K562 (cell line): ENCODE data around the gene TASP1. TPM values are rescaled to one million over a fixed set of nuclear protein-coding genes. Genes with fewer than 3 reads are reported as not detected.

Experiments used
- ATAC-seq: fragments of 200-7000 bp; cut with Tn5 transposase; 3 replicates; pipeline ENCODE4 v1.9.1; 2020; ENCODE audit warnings: moderate library complexity
- BruUV-seq: library from RNA; stranded (reverse); fragments of 400-500 nt; replicated peaks from 2 replicates; lab custom pipeline; 2021; lab: Mats Ljungman, UMichigan
- CTCF ChIA-PET: fragments of 300-600 bp; formaldehyde crosslinking; extraction: SDS; loops from one replicate; lab custom pipeline; 2021; ENCODE audit warnings: low intra/inter-chr PET ratio; lab: Yijun Ruan, JAX
- POLR2A ChIA-PET: fragments of 300-600, 350-650 bp; sonication (Branson Sonifier 250); formaldehyde crosslinking; extraction: SDS; loops from one replicate; lab custom pipeline; 2021; ENCODE audit warnings: antibody characterized with exemption, inconsistent platforms; lab: Yijun Ruan, JAX
- DNase-seq, 4 experiments: peaks; one replicate each; pipeline versions ENCODE4 v3.0.0 to v3.0.0-alpha.2; 2011 to 2018; ENCODE audit warnings: low spot score in 3 of 4, mixed read lengths in 3 of 4; ENCODE audit errors: extremely low read depth in 1 of 4
- FAIRE-seq: peaks from 2 replicates; lab custom pipeline; 2011; peaks lifted over from hg19 to GRCh38; lab: Jason Lieb, UNC
- H2AFZ ChIP-seq: 2 replicates; pipeline ENCODE4 v1.6.0; 2011; ENCODE audit warnings: low read depth, low read length, control low read depth, inconsistent platforms
- H3K27ac ChIP-seq: fragments of 200-600 bp; 3 replicates; pipeline ENCODE4 v1.8.0; 2011; ENCODE audit warnings: low read depth, mild to moderate bottlenecking, control low read depth, inconsistent platforms, low read length, moderate library complexity, mixed read lengths; ENCODE audit errors: extremely low read depth
- H3K27me3 ChIP-seq, 2 experiments: fragments of 300-600 bp in 1 of 2; 2 replicates in 1 of 2; 3 replicates in 1 of 2; pipeline versions ENCODE4 v1.6.0 to v1.8.0; 2011; ENCODE audit warnings: inconsistent platforms in 2 of 2, low read length in 2 of 2, mild to moderate bottlenecking in 1 of 2, mixed read lengths in 1 of 2, moderate library complexity in 1 of 2; ENCODE audit not compliant: control insufficient read depth in 2 of 2, insufficient read depth in 2 of 2
- H3K36me3 ChIP-seq: fragments of 300-600 bp; 3 replicates; pipeline ENCODE4 v1.8.0; 2011; ENCODE audit warnings: mild to moderate bottlenecking, low read length, inconsistent platforms; ENCODE audit not compliant: control insufficient read depth, insufficient read depth
- H3K4me1 ChIP-seq, 2 experiments: fragments of 200-600 bp in 1 of 2; replicated peaks in 1 of 2; 2 replicates in 1 of 2; 3 replicates in 1 of 2; pipeline versions ENCODE4 v1.5.1 to v1.8.0; 2011; ENCODE audit warnings: inconsistent platforms in 2 of 2, low read length in 2 of 2, mild to moderate bottlenecking in 1 of 2, mixed read lengths in 1 of 2, moderate library complexity in 1 of 2; ENCODE audit not compliant: control insufficient read depth in 2 of 2, insufficient read depth in 2 of 2
- H3K4me2 ChIP-seq: 2 replicates; pipeline ENCODE4 v1.6.1; 2011; ENCODE audit warnings: low read length, control low read depth, inconsistent platforms, mixed read lengths; ENCODE audit not compliant: insufficient read depth
- H3K4me3 ChIP-seq: fragments of 200-600 bp; sonication (generic), shearing (Covaris generic); 2 replicates; pipeline ENCODE4 v1.5.1; 2016; ENCODE audit warnings: control low read depth, inconsistent platforms
- H3K79me2 ChIP-seq: fragments of 200-600 bp; 3 replicates; pipeline ENCODE4 v1.8.0; 2011; ENCODE audit warnings: low read length, inconsistent platforms; ENCODE audit not compliant: control insufficient read depth, insufficient read depth
- H3K9ac ChIP-seq, 2 experiments: 2 replicates each; pipeline versions ENCODE4 v1.6.0 to v1.6.1; 2011; ENCODE audit warnings: low read depth in 2 of 2, low read length in 2 of 2, control low read depth in 1 of 2, inconsistent platforms in 1 of 2, mild to moderate bottlenecking in 1 of 2, mixed read lengths in 1 of 2; ENCODE audit not compliant: insufficient read depth in 1 of 2
- H3K9me1 ChIP-seq: one replicate; pipeline ENCODE4 v1.6.0; 2011; ENCODE audit warnings: inconsistent platforms, mild to moderate bottlenecking, low read length, moderate library complexity; ENCODE audit not compliant: control insufficient read depth, insufficient read depth
- H3K9me3 ChIP-seq: replicated peaks from 2 replicates; pipeline ENCODE4 v1.5.1; 2011; ENCODE audit warnings: low read depth, low read length, inconsistent platforms; ENCODE audit not compliant: control insufficient read depth, insufficient read depth
- H4K20me1 ChIP-seq: replicated peaks from 2 replicates; pipeline ENCODE4 v1.6.1; 2011; ENCODE audit warnings: low read length, inconsistent platforms, mixed read lengths; ENCODE audit not compliant: control insufficient read depth, insufficient read depth
- BRD9 ChIP-seq: fragments of 450-650 bp; IDR thresholded peaks from 2 replicates; pipeline ENCODE4 v1.6.1; 2018; ENCODE audit warnings: low read depth; ENCODE audit not compliant: partially characterized antibody
- CBFA2T3 ChIP-seq: fragments of 450-650 bp; IDR thresholded peaks from 2 replicates; pipeline ENCODE4 v1.6.1; 2017
- EHMT2 ChIP-seq: fragments of 450-650 bp; IDR thresholded peaks from 2 replicates; pipeline ENCODE4 v1.6.1; 2018; ENCODE audit warnings: antibody characterized with exemption
- FOS ChIP-seq: IDR thresholded peaks from 3 replicates; pipeline ENCODE4 v1.6.1; 2011; ENCODE audit not compliant: insufficient read length; ENCODE audit errors: extremely low read depth
- HOXB6 ChIP-seq: fragments of 250-450 bp; sonication (Bioruptor Pico); IDR thresholded peaks from 2 replicates; pipeline ENCODE4 v1.5.1; 2022; ENCODE audit warnings: mild to moderate bottlenecking, borderline replicate concordance
- HSF4 ChIP-seq: fragments of 250-450 bp; sonication (Bioruptor Pico); IDR thresholded peaks from 2 replicates; pipeline ENCODE4 v2.1.2; 2022; ENCODE audit warnings: mild to moderate bottlenecking, moderate library complexity, borderline replicate concordance
- IFI16 ChIP-seq: fragments of 250-450 bp; sonication (Bioruptor Pico); IDR thresholded peaks from 2 replicates; pipeline ENCODE4 v2.1.2; 2022; ENCODE audit warnings: mild to moderate bottlenecking, inconsistent platforms
- MCM2 ChIP-seq: fragments of 450-650 bp; IDR thresholded peaks from 2 replicates; pipeline ENCODE4 v1.6.1; 2017; ENCODE audit warnings: low read depth, mild to moderate bottlenecking
- NFE2L1 ChIP-seq: fragments of 450-650 bp; IDR thresholded peaks from 2 replicates; pipeline ENCODE4 v1.6.1; 2016; ENCODE audit warnings: missing genetic modification characterization, low read depth, mild to moderate bottlenecking, missing compliant biosample characterization, moderate library complexity, borderline replicate concordance
- PYGO2 ChIP-seq: fragments of 450-650 bp; IDR thresholded peaks from 2 replicates; pipeline ENCODE4 v1.6.1; 2016; ENCODE audit warnings: mild to moderate bottlenecking, missing genetic modification characterization, moderate library complexity, missing compliant biosample characterization
- RHOXF2B ChIP-seq: fragments of 250-450 bp; sonication (Bioruptor Pico); conservative IDR thresholded peaks from 2 replicates; pipeline ENCODE4 v1.5.1; 2021
- SMAD2 ChIP-seq: fragments of 150-350 bp; IDR thresholded peaks from 2 replicates; pipeline ENCODE4 v1.6.1; 2014; ENCODE audit warnings: low read depth, mild to moderate bottlenecking, low read length
- SP2 ChIP-seq: IDR thresholded peaks from 2 replicates; pipeline ENCODE4 v1.6.1; 2011; ENCODE audit warnings: mild to moderate bottlenecking, low read depth, low read length, moderate library complexity; ENCODE audit not compliant: poor library complexity, severe bottlenecking; ENCODE audit errors: extremely low read depth
- SPI1 ChIP-seq: IDR thresholded peaks from 2 replicates; pipeline ENCODE4 v1.6.1; 2011; ENCODE audit warnings: low read depth, low read length, control low read depth, borderline replicate concordance
- XRCC4 ChIP-seq: IDR thresholded peaks from one replicate; pipeline ENCODE4 v1.6.1; 2011; ENCODE audit not compliant: insufficient read depth, insufficient read length; ENCODE audit errors: extremely low read depth
- XRCC5 ChIP-seq: fragments of 200-400 bp; formaldehyde crosslinking; IDR thresholded peaks from 2 replicates; pipeline ENCODE4 v1.6.1; 2017; ENCODE audit warnings: low read depth, mild to moderate bottlenecking, low read length
- ZNF696 ChIP-seq: fragments of 250-450 bp; sonication (Bioruptor Pico); conservative IDR thresholded peaks from 2 replicates; pipeline ENCODE4 v1.4.0; 2020; ENCODE audit warnings: mild to moderate bottlenecking, moderate library complexity
- ZSCAN32 ChIP-seq: fragments of 450-650 bp; formaldehyde crosslinking; IDR thresholded peaks from 2 replicates; pipeline ENCODE4 v1.4.0; 2020; ENCODE audit warnings: mild to moderate bottlenecking, moderate library complexity
- WGBS: fragments of 100-300 bp; shearing (Covaris generic); methylation state at CpG from one replicate; pipeline ENCODE4 v1.1.6; 2016; ENCODE audit warnings: low coverage, mixed read lengths; ENCODE audit not compliant: insufficient coverage; ENCODE audit errors: missing lambda C conversion rate; 5-methylcytosine and 5-hydroxymethylcytosine counted together
- in situ Hi-C: fragments of 300-500 bp; cut with MboI; formaldehyde crosslinking; loops from 4 replicates; pipeline ENCODE4 v1.15.0; 2018; ENCODE audit warnings: inconsistent platforms, mixed read lengths
- intact Hi-C: fragments of 100-400 bp; cut with micrococcal nuclease; formaldehyde crosslinking; loops from 2 replicates; pipeline ENCODE4 v1.14.2; 2022
- polyA plus RNA-seq, 8 experiments: library from polyadenylated mRNA; depleted of rRNA in 4 of 8; stranded (reverse) in 5 of 8; unstranded in 3 of 8; fragments of >200 nt; fragmentation: Nextera tagmentation in 2 of 8; fragmentation: Illumina TruSeq in 1 of 8; extraction: Ambion mirVana in 2 of 8; extraction: Trizol in 1 of 8; gene quantifications; 2 replicates each; pipeline versions ENCODE4 v1.2.1 to v1.2.3, GENCODE V29; 2011 to 2014; ENCODE audit warnings: inconsistent platforms in 1 of 8, missing spikeins in 1 of 8
- total RNA-seq, 7 experiments: library from RNA; depleted of rRNA in 6 of 7; stranded (reverse); fragments of >200 nt in 6 of 7; fragmentation: Illumina TruSeq in 2 of 7; extraction: Trizol in 2 of 7; gene quantifications; 2 replicates each; pipeline versions ENCODE4 v1.2.1 to v1.2.3, GENCODE V29; 2011 to 2021; ENCODE audit warnings: low replicate concordance in 1 of 7
- TF ChIP-seq, protein P1 (sequence below): fragments of 450-650 bp; IDR thresholded peaks from one replicate; pipeline ENCODE4 v1.6.1; 2018; ENCODE audit warnings: mild to moderate bottlenecking, moderate library complexity; ENCODE audit not compliant: partially characterized antibody

Gene TASP1
- total and polyA plus RNA-seq, 9 of the 15 experiments (the other 6 are each of a cell fraction or from before 2014, with no cell fraction given): 3.7 to 10.6 (median 6.4) TPM

DNA sequence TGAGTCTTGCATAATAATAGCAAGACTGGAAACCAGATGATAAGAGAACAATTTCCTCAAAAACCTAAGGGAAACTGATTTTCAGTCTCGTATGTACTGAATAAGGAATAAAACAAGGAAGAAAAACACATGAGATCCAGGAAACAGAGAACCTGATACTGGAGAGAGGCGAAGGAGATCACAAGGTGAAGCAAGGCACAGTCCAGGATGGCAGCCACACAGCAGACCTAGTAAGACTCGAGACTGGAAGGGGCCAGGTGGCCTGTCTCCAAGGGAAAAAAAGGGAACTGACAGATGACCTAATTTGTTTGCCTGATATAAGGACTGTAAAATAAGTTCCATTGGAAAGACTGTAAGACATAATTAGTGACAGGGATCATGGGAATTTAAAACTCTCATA lies 71.1 kb downstream of the TASP1 start:
- DNase-seq: no peak
- no peak for TF ChIP-seq MCM2
- TF ChIP-seq ZNF696 (CRISPR knock-in tag): no peak
- no peak for TF ChIP-seq CBFA2T3
- no peak for TF ChIP-seq EHMT2
- TF ChIP-seq SMAD2: no peak
- TF ChIP-seq SPI1: peak; percentile 46; the same call in 1 of the 2 replicates
- TF ChIP-seq, all 486 proteins: peak for 1
- H3K9ac ChIP-seq: no peak overlapping the region
- ChIA-PET POLR2A (no interaction called here), CTCF (no interaction called here)
- in situ Hi-C loops (no loop called here), intact Hi-C loops (no loop called here)
- H2AFZ ChIP-seq: no peak overlapping the region
- no TSS peak for BruUV-seq
- no peaks in the 10 kb centered on the region for H3K27me3 ChIP-seq
- no peak for FAIRE-seq
- no peak overlapping the region for H3K4me2 ChIP-seq
- H3K27ac ChIP-seq: no peak overlapping the region
- no peak overlapping the region for H3K4me3 ChIP-seq
- H4K20me1 ChIP-seq: no peaks in the 10 kb centered on the region
- H3K36me3 ChIP-seq: no peaks in the 10 kb centered on the region
- no peaks in the 10 kb centered on the region for H3K9me1 ChIP-seq
- no peaks in the 10 kb centered on the region for H3K4me1 ChIP-seq
- no peaks in the 10 kb centered on the region for H3K9me3 ChIP-seq
- ATAC-seq: no peak
- H3K79me2 ChIP-seq: no peaks in the 10 kb centered on the region
- 56% methylated on average over 2 of the region's 3 CpGs for WGBS

DNA sequence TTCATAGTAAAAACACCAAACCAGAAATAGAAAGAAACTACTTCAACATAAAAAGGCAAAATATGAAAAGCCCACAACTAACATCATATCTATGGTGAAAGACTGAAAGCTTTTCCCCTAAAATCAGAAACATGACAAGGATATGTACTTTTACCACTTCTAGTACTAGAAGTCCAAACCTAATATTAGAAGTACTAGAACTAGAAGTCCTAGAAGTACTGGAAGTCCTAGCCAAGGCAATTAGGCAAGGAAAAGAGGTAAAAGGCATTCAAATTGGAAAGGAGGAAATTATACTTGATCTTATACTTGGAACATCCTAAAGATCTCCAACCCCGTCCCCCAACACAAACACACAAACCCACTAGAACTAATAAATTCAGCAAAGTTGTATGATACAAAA lies 74.9 kb downstream of the TASP1 start:
- intact Hi-C loops: no loop called here
- 80% methylated on average over 1 of the region's 1 CpG for WGBS
- POLR2A ChIA-PET: no interaction called here
- TF ChIP-seq HSF4 (CRISPR knock-in tag) (no peak), HOXB6 (CRISPR knock-in tag) (no peak), NFE2L1 (tag) (no peak), XRCC5 (no peak), PYGO2 (tag) (no peak), IFI16 (no peak), ZSCAN32 (no peak), SP2 (no peak), BRD9 (no peak), XRCC4 (no peak), RHOXF2B (no peak), FOS (no peak)
- TF ChIP-seq, protein P1, sequence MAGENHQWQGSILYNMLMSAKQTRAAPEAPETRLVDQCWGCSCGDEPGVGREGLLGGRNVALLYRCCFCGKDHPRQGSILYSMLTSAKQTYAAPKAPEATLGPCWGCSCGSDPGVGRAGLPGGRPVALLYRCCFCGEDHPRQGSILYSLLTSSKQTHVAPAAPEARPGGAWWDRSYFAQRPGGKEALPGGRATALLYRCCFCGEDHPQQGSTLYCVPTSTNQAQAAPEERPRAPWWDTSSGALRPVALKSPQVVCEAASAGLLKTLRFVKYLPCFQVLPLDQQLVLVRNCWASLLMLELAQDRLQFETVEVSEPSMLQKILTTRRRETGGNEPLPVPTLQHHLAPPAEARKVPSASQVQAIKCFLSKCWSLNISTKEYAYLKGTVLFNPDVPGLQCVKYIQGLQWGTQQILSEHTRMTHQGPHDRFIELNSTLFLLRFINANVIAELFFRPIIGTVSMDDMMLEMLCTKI: no peak

More for the DNA sequence above, 74.9 kb downstream of the TASP1 start:
- Histone ChIP-seq H3K36me3 (no peaks in the 10 kb centered on the region), H3K4me3 (no peak overlapping the region), H3K27me3 (no peaks in the 10 kb centered on the region), H3K9ac (no peak overlapping the region), H3K9me1 (no peaks in the 10 kb centered on the region), H3K9me3 (no peaks in the 10 kb centered on the region), H3K27ac (no peak overlapping the region), H3K4me2 (no peak overlapping the region), H3K4me1 (no peaks in the 10 kb centered on the region), H4K20me1 (no peaks in the 10 kb centered on the region), H3K79me2 (no peaks in the 10 kb centered on the region), H2AFZ (no peak overlapping the region)
- in situ Hi-C loops: no loop called here
- BruUV-seq: no TSS peak
- CTCF ChIA-PET: no interaction called here
- no peak for FAIRE-seq
- no peak for DNase-seq
- no peak for ATAC-seq
